ENCODE data around the gene CAPSL.

The CAPSL gene

GRCh38 chr5:35870605-35871004 lies 67.8 kb downstream of the CAPSL start:
- DNase-seq: no peak

GRCh38 chr5:35869685-35870277 lies 68.6 kb downstream of the CAPSL start:
- DNase-seq: no peak

- no peak for DNase-seq
Measured at GRCh38 chr5:35867998-35868397, 70.4 kb downstream of the CAPSL start.

- DNase-seq: no peak
Measured at GRCh38 chr5:35863159-35863558, 75.3 kb downstream of the CAPSL start.

GRCh38 chr5:35862126-35862525 lies 76.3 kb downstream of the CAPSL start:
- DNase-seq: no peak

GRCh38 chr5:35861718-35862117 lies 76.7 kb downstream of the CAPSL start:
- no peak for DNase-seq

- no peak for DNase-seq
Measured at GRCh38 chr5:35860686-35861085, 77.7 kb downstream of the CAPSL start.

- DNase-seq: peak in 1 of 2 experiments; percentile 31
Measured at GRCh38 chr5:35859101-35859661, 79.2 kb downstream of the CAPSL start.

- DNase-seq: peak; percentile 77 to 95
Measured at GRCh38 chr5:35857606-35858205, 80.7 kb downstream of the CAPSL start.

GRCh38 chr5:35856765-35857351 lies 81.6 kb downstream of the CAPSL start, which contains the start of gene IL7R:
IL7R (plus strand) TSS chr5:35856891; CDS start chr5:35856978, 87 bp downstream.
- DNase-seq: peak in 1 of 2 experiments; percentile 66

GRCh38 chr5:35856186-35856764 lies 82.1 kb downstream of the CAPSL start:
- peak in 1 of 2 experiments; percentile 19 for DNase-seq

- DNase-seq: no peak
Measured at GRCh38 chr5:35855187-35855586, 83.2 kb downstream of the CAPSL start.
